Activated CD4-positive, alpha-beta T cell treated with anti-CD3 and anti-CD28 coated beads for 36 hours (primary cell): ENCODE measurements around the gene KLF13. TPM values are rescaled to one million over a fixed set of nuclear protein-coding genes. Genes with fewer than 3 reads are reported as not detected.

ENCODE experiments used
- ATAC-seq: fragments of 200-7000 bp; cut with Tn5 transposase; one replicate; pipeline ENCODE4 v1.10.0; 2021; ENCODE audit warnings: mild to moderate bottlenecking, moderate library complexity
- CTCF ChIA-PET: fragments of 350-600 bp; sonication (Branson Sonifier 250); formaldehyde crosslinking; loops from one replicate; lab custom pipeline; 2021; ENCODE audit warnings: antibody characterized with exemption; lab: Charles Lee
- POLR2A ChIA-PET: fragments of 350-600 bp; sonication (Branson Sonifier 250); formaldehyde crosslinking; loops from one replicate; lab custom pipeline; 2021; ENCODE audit warnings: antibody characterized with exemption, inconsistent platforms; lab: Charles Lee
- DNase-seq: peaks from one replicate; pipeline ENCODE4 v3.0.0-alpha.2; 2020
- H3K27ac Mint-ChIP-seq: one replicate; pipeline ENCODE4 v1.8.0; 2021; ENCODE audit warnings: mixed read lengths
- H3K27me3 Mint-ChIP-seq: one replicate; pipeline ENCODE4 v1.8.0; 2021; ENCODE audit warnings: mixed read lengths
- H3K36me3 Mint-ChIP-seq: one replicate; pipeline ENCODE4 v1.8.0; 2021; ENCODE audit warnings: low read depth, mixed read lengths
- H3K4me1 Mint-ChIP-seq: one replicate; pipeline ENCODE4 v1.8.0; 2021; ENCODE audit warnings: mixed read lengths
- H3K4me3 Mint-ChIP-seq: one replicate; pipeline ENCODE4 v1.8.0; 2021; ENCODE audit warnings: mild to moderate bottlenecking, moderate library complexity, mixed read lengths
- H3K9me3 Mint-ChIP-seq: one replicate; pipeline ENCODE4 v1.8.0; 2021; ENCODE audit warnings: low read depth, mixed read lengths
- intact Hi-C, 2 experiments: fragments of 100-400 bp; cut with DNase I in 1 of 2; cut with micrococcal nuclease in 1 of 2; formaldehyde crosslinking; loops; one replicate each; pipeline versions ENCODE4 v1.14.2 to v1.15.1; 2022 to 2024; cut with DNase I, micrococcal nuclease
- total RNA-seq, 2 experiments: library from RNA; stranded (reverse); gene quantifications; one replicate each; pipeline ENCODE4 v1.2.3, GENCODE V29; 2021

The KLF13 gene
- total RNA-seq, 2 experiments from 2014 or later: 147 to 212 TPM

DNA sequence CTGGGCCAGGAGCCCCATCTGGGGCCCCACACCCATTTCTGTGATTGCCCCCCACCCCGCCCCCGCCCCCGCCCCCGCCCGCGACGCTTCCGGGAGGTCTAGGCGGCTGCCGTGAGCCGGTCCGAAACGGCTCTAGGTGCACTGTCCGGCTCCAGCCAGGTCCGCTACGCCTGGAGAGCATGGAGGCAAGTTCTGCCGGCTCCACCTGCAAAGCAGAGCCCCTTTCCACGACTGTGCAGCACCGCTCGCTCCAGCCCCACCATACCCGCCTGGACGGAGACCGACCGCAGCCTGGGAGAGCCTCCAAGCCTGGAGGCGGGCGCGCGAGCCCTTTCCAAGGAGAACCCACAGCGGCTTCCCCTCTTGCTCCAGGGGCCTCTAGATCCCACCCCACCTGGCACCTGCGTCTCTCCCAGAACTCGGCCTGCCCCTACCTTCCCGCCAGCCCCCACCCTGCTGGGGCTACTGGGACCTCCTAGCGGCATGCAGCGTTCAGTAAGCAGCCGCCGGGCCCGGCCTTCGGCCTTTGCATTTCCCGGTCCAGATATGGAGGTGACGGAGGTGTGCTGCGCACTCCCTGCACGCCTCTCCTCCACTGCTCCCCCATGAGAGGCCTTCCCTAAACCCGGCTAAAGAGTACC is 66.2 kb downstream of the KLF13 start:
- DNase-seq (no peak), ATAC-seq (peak; percentile 12)
- POLR2A ChIA-PET: interaction anchor here (1.2 to 1.4 kb wide), 4 partner anchors 12 to 47 kb away, joined by 3 to 6 read pairs (median 4); no protein-coding TSS in a partner anchor
- peaks cover 2% of the 10 kb centered on the region for H3K36me3 Mint-ChIP-seq
- CTCF ChIA-PET: interaction anchor here (0.7 to 1.9 kb wide), 11 partner anchors 15 to 97 kb away, joined by 3 to 7 read pairs (median 5); no protein-coding TSS in a partner anchor
- H3K27ac Mint-ChIP-seq: no peak overlapping the region
- H3K27me3 Mint-ChIP-seq: no peaks in the 10 kb centered on the region
- intact Hi-C loops: loop anchor here (1.0 to 10.0 kb wide), 9 partner anchors 27 to 178 kb away; partner anchors contain the start of gene KLF13 (in 1 of the 2)
- peaks cover 5% of the 10 kb centered on the region for H3K9me3 Mint-ChIP-seq
- H3K4me1 Mint-ChIP-seq: peaks cover 32% of the 10 kb centered on the region
- H3K4me3 Mint-ChIP-seq: peak overlapping the region; percentile 80

DNA sequence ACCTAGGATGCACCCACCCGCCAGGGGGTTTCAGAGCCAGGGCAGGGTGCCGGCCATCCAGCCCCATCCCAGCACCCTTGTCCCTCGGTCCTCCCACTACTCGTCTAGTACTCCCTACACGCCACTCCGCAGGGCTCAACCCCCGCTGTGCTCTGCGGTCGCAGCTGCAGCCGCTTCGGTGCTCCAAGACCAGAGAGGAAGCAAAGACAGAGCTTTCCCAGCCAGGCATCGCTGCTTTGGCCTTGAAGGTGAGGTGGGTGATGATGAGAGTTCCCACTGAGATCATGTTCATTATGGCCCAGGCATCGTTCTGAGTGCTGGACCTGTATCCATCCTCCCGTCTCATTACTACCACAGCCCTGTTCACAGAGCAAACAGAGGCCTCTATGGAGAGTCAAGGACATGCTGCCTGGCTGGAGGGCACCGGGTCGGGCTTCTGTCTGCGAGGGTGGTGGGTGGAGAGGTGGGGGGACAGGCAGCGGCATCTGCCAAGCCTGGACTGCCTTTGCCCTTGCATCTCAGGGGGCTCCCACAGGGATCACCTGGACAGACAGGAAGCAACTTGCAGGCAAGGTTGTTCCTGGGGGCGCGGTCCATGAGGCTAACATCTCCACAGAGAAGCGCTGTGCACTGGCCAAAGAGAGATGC is 66.9 kb downstream of the KLF13 start:
- no peaks in the 10 kb centered on the region for H3K27me3 Mint-ChIP-seq
- H3K9me3 Mint-ChIP-seq: peaks cover 5% of the 10 kb centered on the region
- ATAC-seq: no peak
- H3K4me3 Mint-ChIP-seq: peak overlapping the region; percentile 80
- H3K4me1 Mint-ChIP-seq: peaks cover 34% of the 10 kb centered on the region
- H3K27ac Mint-ChIP-seq: no peak overlapping the region
- intact Hi-C loops: loop anchor here (2.0 to 10.0 kb wide), 5 partner anchors 41 to 95 kb away; no protein-coding TSS in a partner anchor
- no peak for DNase-seq
- ChIA-PET CTCF (interaction anchor here (1.8 kb wide), 1 partner anchor 44 kb away, joined by 5 read pairs; no protein-coding TSS in a partner anchor), POLR2A (no interaction called here)
- peaks cover 2% of the 10 kb centered on the region for H3K36me3 Mint-ChIP-seq

GRCh38 chr15:31396881-31397560 is 70.4 kb downstream of the KLF13 start:
- ATAC-seq: no peak
- Mint-ChIP-seq H3K27ac (no peak overlapping the region), H3K36me3 (no peaks in the 10 kb centered on the region), H3K4me3 (no peak overlapping the region), H3K4me1 (peaks cover 39% of the 10 kb centered on the region), H3K27me3 (no peaks in the 10 kb centered on the region), H3K9me3 (no peaks in the 10 kb centered on the region)
- intact Hi-C loops: loop anchor here in 1 of 2 experiments (10.0 kb wide), 1 partner anchor 88 kb away; no protein-coding TSS in a partner anchor
- ChIA-PET POLR2A (no interaction called here), CTCF (interaction anchor here (0.7 to 2.4 kb wide), 5 partner anchors 10 to 94 kb away, joined by 3 to 9 read pairs (median 4); no protein-coding TSS in a partner anchor)
- no peak for DNase-seq

DNA sequence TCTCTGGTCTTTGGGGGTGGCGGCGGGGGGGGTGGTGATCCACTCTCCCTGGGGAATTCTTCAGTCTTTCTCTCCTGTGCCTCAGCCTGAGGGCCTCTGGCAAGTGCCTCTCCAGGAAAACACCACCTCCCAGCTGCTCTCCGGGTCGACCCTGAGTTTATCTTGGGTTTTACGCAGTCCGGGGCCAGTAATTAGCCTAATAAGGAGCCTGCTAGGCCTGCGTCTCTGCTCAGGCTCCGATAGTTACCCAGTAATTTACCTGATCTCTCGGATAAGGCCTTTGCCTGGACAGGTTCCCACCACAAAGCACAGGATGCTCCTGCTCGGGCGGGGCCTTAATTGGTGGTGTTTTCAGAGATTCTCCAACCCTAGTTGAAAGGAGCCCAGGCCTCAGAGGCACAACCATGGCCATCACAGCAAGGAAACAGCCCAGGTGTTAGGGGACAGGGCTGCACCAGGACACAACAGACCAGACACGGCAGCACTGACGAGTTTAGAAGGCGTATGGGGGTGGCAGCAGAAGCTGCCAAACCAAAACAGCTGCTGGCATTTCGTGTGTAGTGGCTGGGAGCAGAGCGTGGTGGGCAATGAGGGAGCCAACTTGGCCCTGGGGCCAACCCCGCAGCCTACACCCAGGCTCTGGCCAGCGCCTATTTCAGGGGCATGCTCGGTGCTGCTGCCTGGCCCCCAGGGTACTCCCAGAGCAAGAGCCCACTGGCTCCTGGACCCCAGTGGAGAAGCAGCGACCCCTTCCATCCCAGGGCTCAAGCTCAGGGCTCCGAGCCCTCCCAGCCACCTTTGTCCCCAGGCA is 71.4 kb downstream of the KLF13 start:
- intact Hi-C loops: loop anchor here in 1 of 2 experiments (10.0 kb wide), 1 partner anchor 87 kb away; no protein-coding TSS in a partner anchor
- CTCF ChIA-PET: interaction anchor here (0.7 to 2.4 kb wide), 5 partner anchors 37 to 93 kb away, joined by 3 to 9 read pairs (median 5); no protein-coding TSS in a partner anchor
- Mint-ChIP-seq H3K27ac (peak overlapping the region; percentile 19), H3K27me3 (no peaks in the 10 kb centered on the region), H3K4me3 (no peak overlapping the region), H3K36me3 (no peaks in the 10 kb centered on the region), H3K9me3 (no peaks in the 10 kb centered on the region), H3K4me1 (peaks cover 34% of the 10 kb centered on the region)
- DNase-seq (no peak), ATAC-seq (no peak)
- POLR2A ChIA-PET: no interaction called here

DNA sequence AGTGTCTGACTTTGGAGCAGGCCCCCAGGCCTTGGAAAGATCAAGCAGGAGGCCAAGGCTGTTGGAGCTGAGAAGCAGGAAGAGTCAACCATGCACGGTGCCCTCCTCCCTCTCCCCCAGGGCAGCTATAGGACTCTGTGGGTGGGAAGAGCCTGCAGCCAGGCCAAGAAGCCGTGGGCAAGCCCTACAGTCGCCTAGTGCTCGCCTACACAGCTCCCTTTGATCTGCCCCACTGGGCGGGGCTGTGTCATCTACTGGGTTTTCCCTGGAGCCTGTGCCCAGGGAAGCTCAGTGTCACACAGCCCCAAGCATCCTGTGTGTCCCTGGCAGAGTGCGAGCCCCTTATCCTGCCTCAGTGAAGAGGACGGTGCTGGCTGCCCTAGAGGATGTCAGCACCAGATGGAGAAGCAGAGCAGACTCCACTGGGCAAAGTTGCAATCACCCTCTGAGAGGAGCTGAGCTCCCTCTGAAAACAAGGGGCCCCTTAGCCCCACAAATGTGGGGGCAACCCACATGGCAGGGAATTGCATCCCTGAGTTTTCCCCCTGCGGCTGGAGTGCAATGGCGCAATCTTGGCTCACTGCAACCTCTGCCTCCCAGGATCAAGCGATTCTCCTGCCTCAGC is 72.2 kb downstream of the KLF13 start:
- Mint-ChIP-seq H3K4me1 (peaks cover 29% of the 10 kb centered on the region), H3K9me3 (no peaks in the 10 kb centered on the region), H3K27me3 (no peaks in the 10 kb centered on the region), H3K27ac (no peak overlapping the region), H3K36me3 (no peaks in the 10 kb centered on the region), H3K4me3 (no peak overlapping the region)
- intact Hi-C loops: loop anchor here in 1 of 2 experiments (10.0 kb wide), 1 partner anchor 86 kb away; no protein-coding TSS in a partner anchor
- peak; percentile 59 for ATAC-seq
- DNase-seq: peak; percentile 47
- CTCF ChIA-PET: interaction anchor here (1.0 to 2.4 kb wide), 3 partner anchors 36 to 92 kb away, joined by 5 to 8 read pairs (median 5); no protein-coding TSS in a partner anchor
- POLR2A ChIA-PET: interaction anchor here (1.6 kb wide), 1 partner anchor 45 kb away, joined by 3 read pairs; no protein-coding TSS in a partner anchor

DNA sequence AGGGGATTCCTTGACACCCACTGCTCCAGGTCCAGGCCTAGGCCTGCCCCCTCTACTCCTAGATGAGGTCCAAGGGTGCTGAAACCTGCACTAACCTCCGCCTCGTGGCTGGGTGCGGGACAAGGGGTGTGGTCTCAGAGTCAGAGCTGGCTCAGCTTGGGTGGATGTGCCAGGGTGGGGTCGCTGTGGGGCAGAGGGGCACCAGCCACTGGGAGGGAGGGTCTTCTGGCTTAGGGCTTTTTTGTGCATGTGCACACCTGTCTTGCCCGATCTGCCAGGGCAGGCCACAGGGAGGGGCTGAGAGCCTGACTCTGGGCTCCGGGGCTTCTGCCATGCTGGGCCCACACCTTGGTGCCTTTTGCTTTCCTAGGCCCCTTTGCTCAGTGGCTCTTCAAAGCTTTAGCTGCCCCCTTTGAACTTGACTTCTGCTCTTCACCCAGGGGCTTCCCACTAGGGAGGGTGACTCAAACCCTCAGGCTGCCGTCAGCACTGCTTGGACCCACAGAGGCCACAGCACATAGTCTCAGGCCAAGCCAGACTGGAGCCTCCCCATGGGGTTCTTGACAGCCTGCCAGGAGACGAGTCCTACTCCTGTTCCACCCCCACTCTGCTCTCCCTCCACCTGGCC is 73.0 kb downstream of the KLF13 start:
- Mint-ChIP-seq H3K36me3 (peaks cover 2% of the 10 kb centered on the region), H3K9me3 (peaks cover 4% of the 10 kb centered on the region), H3K4me1 (peaks cover 36% of the 10 kb centered on the region), H3K27ac (peak overlapping the region; percentile 38), H3K27me3 (no peaks in the 10 kb centered on the region), H3K4me3 (no peak overlapping the region)
- intact Hi-C loops: loop anchor here in 1 of 2 experiments (10.0 kb wide), 1 partner anchor 85 kb away; no protein-coding TSS in a partner anchor
- DNase-seq (peak; percentile 47), ATAC-seq (peak; percentile 64)
- CTCF ChIA-PET: interaction anchor here (0.6 to 1.0 kb wide), 2 partner anchors 89 to 133 kb away, joined by 4 to 5 read pairs; no protein-coding TSS in a partner anchor
- POLR2A ChIA-PET: interaction anchor here (1.6 kb wide), 1 partner anchor 46 kb away, joined by 3 read pairs; no protein-coding TSS in a partner anchor

DNA sequence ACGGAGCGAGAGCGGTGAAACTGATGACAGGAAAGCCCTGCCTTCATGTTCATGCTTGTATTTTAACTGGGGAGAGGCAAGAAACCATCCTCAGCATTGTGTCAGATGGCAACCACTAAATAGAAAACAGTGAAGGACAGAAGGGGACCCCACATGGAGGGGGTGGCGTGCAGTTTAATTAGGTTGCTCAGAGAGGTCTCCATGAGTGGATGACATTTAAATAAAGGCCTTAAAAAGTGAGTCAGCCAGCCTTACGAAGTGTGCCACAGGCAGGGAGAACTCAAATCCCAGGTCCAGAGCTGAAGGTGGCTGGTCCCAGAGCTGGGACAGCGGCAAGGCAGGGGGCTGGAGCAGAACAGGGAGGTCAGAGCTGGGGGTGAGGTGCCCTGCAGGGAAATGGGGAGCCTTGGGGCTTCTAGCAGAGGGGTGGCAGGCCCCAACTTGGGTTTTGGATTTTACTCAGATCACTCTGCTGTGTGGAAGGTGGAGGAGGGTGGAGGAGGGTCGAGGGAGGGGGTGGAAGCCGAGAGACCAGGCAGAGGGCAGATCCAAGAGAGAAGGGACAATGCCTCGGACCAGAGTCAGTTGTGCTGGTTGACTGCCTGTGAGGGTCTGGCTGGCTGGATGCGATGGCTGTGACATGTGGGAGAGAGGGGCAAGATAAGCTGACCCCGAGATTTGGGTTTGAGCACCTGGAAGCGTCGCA is 73.7 kb downstream of the KLF13 start:
- intact Hi-C loops: no loop called here
- Mint-ChIP-seq H3K4me1 (peaks cover 43% of the 10 kb centered on the region), H3K27ac (peak overlapping the region; percentile 28), H3K9me3 (peaks cover 4% of the 10 kb centered on the region), H3K27me3 (no peaks in the 10 kb centered on the region), H3K36me3 (peaks cover 2% of the 10 kb centered on the region), H3K4me3 (no peak overlapping the region)
- peak; percentile 24 for ATAC-seq
- POLR2A ChIA-PET: interaction anchor here (1.6 kb wide), 1 partner anchor 47 kb away, joined by 3 read pairs; no protein-coding TSS in a partner anchor
- DNase-seq: no peak
- CTCF ChIA-PET: no interaction called here

GRCh38 chr15:31401282-31401681 is 74.6 kb downstream of the KLF13 start:
- H3K36me3 Mint-ChIP-seq: peaks cover 4% of the 10 kb centered on the region
- H3K4me3 Mint-ChIP-seq: no peak overlapping the region
- H3K27ac Mint-ChIP-seq: no peak overlapping the region
- no peaks in the 10 kb centered on the region for H3K27me3 Mint-ChIP-seq
- peaks cover 50% of the 10 kb centered on the region for H3K4me1 Mint-ChIP-seq
- ATAC-seq (no peak), DNase-seq (no peak)
- POLR2A ChIA-PET: no interaction called here
- CTCF ChIA-PET: no interaction called here
- H3K9me3 Mint-ChIP-seq: peaks cover 4% of the 10 kb centered on the region
- intact Hi-C loops: no loop called here

- POLR2A ChIA-PET: no interaction called here
- DNase-seq (no peak), ATAC-seq (no peak)
- Mint-ChIP-seq H3K4me3 (no peak overlapping the region), H3K27me3 (no peaks in the 10 kb centered on the region), H3K4me1 (peaks cover 50% of the 10 kb centered on the region), H3K36me3 (peaks cover 4% of the 10 kb centered on the region), H3K9me3 (peaks cover 4% of the 10 kb centered on the region), H3K27ac (peak overlapping the region; percentile 20)
- CTCF ChIA-PET: no interaction called here
- intact Hi-C loops: no loop called here
Observed at GRCh38 chr15:31402003-31402402, 75.4 kb downstream of the KLF13 start.
